DOHH2 (cell line): ENCODE data around the gene ELFN1.

Experiments
- H3F3A ChIP-seq: fragments of 200-600 bp; sonication (generic), shearing (Covaris generic); 2 replicates; pipeline ENCODE4 v1.6.0; 2016; ENCODE audit warnings: antibody characterized with exemption, mild to moderate bottlenecking; ENCODE audit not compliant: control insufficient read depth, insufficient read depth
- H3K27ac ChIP-seq: fragments of 200-600 bp; sonication (generic); 2 replicates; pipeline ENCODE4 v1.5.1; 2014; ENCODE audit warnings: low read depth, mild to moderate bottlenecking, low read length, moderate library complexity
- H3K27me3 ChIP-seq: fragments of 200-600 bp; sonication (generic); 2 replicates; pipeline ENCODE4 v1.6.1; 2014; ENCODE audit warnings: mild to moderate bottlenecking, low read length, mixed read lengths; ENCODE audit not compliant: control insufficient read depth
- H3K36me3 ChIP-seq: fragments of 200-600 bp; sonication (generic); 2 replicates; pipeline ENCODE4 v1.6.1; 2014; ENCODE audit warnings: mild to moderate bottlenecking, low read length, moderate library complexity, mixed read lengths; ENCODE audit not compliant: control insufficient read depth
- H3K4me1 ChIP-seq: fragments of 200-600 bp; sonication (generic); 2 replicates; pipeline ENCODE4 v1.6.1; 2014; ENCODE audit warnings: mild to moderate bottlenecking, low read length, mixed read lengths; ENCODE audit not compliant: control insufficient read depth
- H3K4me2 ChIP-seq: fragments of 200-600 bp; sonication (generic); 2 replicates; pipeline ENCODE4 v1.6.0; 2014; ENCODE audit warnings: mild to moderate bottlenecking, low read length, moderate library complexity
- H3K4me3 ChIP-seq: fragments of 200-600 bp; sonication (generic); 2 replicates; pipeline ENCODE4 v1.5.1; 2014; ENCODE audit warnings: mild to moderate bottlenecking, low read length, mixed read lengths
- H3K79me2 ChIP-seq: fragments of 200-600 bp; sonication (generic); 2 replicates; pipeline ENCODE4 v1.6.1; 2014; ENCODE audit warnings: mild to moderate bottlenecking, low read length, mixed read lengths; ENCODE audit not compliant: control insufficient read depth
- H3K9me2 ChIP-seq: fragments of 200-600 bp; sonication (generic); replicated peaks from 2 replicates; pipeline ENCODE4 v1.6.1; 2014; ENCODE audit warnings: mild to moderate bottlenecking, low read length, mixed read lengths; ENCODE audit not compliant: control insufficient read depth
- H3K9me3 ChIP-seq: fragments of 200-600 bp; sonication (generic); 2 replicates; pipeline ENCODE4 v1.6.1; 2014; ENCODE audit warnings: antibody characterized with exemption, low read length, mixed read lengths; ENCODE audit not compliant: control insufficient read depth, insufficient read depth
- H4K20me1 ChIP-seq: fragments of 200-600 bp; sonication (generic); 2 replicates; pipeline ENCODE4 v1.6.0; 2014; ENCODE audit warnings: low read depth, mild to moderate bottlenecking, antibody characterized with exemption, low read length, moderate library complexity; ENCODE audit not compliant: control insufficient read depth, insufficient read depth
- CTCF ChIP-seq: fragments of 200-600 bp; sonication (generic); IDR thresholded peaks from one replicate; pipeline ENCODE4 v1.5.1; 2014; ENCODE audit warnings: antibody characterized with exemption, mild to moderate bottlenecking, low read depth, low read length; ENCODE audit not compliant: poor library complexity, severe bottlenecking
- EZH2phosphoT487 ChIP-seq: fragments of 200-600 bp; sonication (generic); IDR thresholded peaks from 2 replicates; pipeline ENCODE4 v1.6.1; 2017; ENCODE audit warnings: borderline replicate concordance, mild to moderate bottlenecking, antibody characterized with exemption, low read length, moderate library complexity, mixed read lengths

ELFN1 gene

DNA sequence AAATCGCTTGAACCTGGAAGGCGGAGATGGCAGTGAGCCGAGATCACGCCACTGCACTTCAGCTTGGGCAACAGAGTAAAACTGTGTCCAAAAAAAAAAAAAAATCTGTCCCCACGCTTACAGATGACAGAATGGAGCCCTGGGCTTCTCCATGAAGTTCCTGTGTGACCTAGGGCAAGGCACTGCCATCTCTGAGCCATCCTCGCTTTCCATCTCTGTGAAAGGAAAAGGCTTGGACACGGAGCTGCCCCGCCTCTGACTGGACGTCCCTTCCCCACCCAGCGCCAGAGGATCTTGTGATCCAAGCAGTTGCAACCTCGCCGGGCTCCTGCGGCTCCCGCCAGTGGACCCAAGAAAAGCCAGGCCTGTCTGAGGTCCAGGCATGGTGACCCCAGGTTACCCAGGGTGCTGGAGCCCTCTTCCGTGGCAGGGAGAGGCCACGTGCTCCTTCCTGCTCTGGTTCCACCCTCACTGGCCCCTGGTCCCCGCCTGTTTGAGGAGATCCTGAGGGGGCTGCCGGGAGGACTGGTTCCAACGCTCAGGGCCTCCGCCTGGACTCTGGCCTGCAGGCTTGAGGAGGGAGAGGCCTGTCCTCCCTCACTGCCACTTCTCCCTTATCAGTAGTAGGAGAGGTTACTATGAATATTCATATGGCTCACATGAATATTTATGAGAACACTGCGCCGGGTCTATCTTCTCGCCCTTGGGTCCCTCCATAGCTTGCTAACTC, 25.6 kb upstream of the ELFN1 start:
- Histone ChIP-seq H3K27me3 (0 out of 2 replicates have a peak, but pooled peaks cover 2% of the 10 kb centered on the region), H4K20me1 (no peaks in the 10 kb centered on the region), H3K4me3 (no peak overlapping the region), H3K4me2 (no peak overlapping the region), H3F3A (no peaks in the 10 kb centered on the region), H3K4me1 (no peaks in the 10 kb centered on the region), H3K79me2 (no peaks in the 10 kb centered on the region), H3K9me3 (no peaks in the 10 kb centered on the region), H3K9me2 (no peaks in the 10 kb centered on the region), H3K36me3 (no peaks in the 10 kb centered on the region), H3K27ac (no peak overlapping the region)
- no peak for TF ChIP-seq EZH2phosphoT487
- no peak for TF ChIP-seq CTCF

- Histone ChIP-seq H3K36me3 (no peaks in the 10 kb centered on the region), H3K4me3 (no peak overlapping the region), H3K79me2 (no peaks in the 10 kb centered on the region), H3K27ac (no peak overlapping the region), H3F3A (no peaks in the 10 kb centered on the region), H3K4me1 (no peaks in the 10 kb centered on the region), H3K9me3 (no peaks in the 10 kb centered on the region), H4K20me1 (no peaks in the 10 kb centered on the region), H3K27me3 (0 out of 2 replicates have a peak, but pooled peaks cover 2% of the 10 kb centered on the region), H3K4me2 (no peak overlapping the region), H3K9me2 (no peaks in the 10 kb centered on the region)
- no peak for TF ChIP-seq EZH2phosphoT487
- no peak for TF ChIP-seq CTCF
Measured at GRCh38 chr7:1645071-1645409, 25.0 kb upstream of the ELFN1 start.

- Histone ChIP-seq H3K27me3 (0 out of 2 replicates have a peak, but pooled peaks cover 2% of the 10 kb centered on the region), H3K27ac (no peak overlapping the region), H4K20me1 (no peaks in the 10 kb centered on the region), H3K79me2 (no peaks in the 10 kb centered on the region), H3K4me1 (no peaks in the 10 kb centered on the region), H3K9me2 (no peaks in the 10 kb centered on the region), H3K4me3 (no peak overlapping the region), H3F3A (no peaks in the 10 kb centered on the region), H3K9me3 (no peaks in the 10 kb centered on the region), H3K4me2 (no peak overlapping the region), H3K36me3 (no peaks in the 10 kb centered on the region)
- TF ChIP-seq EZH2phosphoT487 (no peak), CTCF (no peak)
Measured at GRCh38 chr7:1645476-1645875, 24.6 kb upstream of the ELFN1 start.
